IMR-90 (cell line): Measurements from ENCODE around the gene PLEKHA4.

Experiments
- CEBPB ChIP-seq: IDR thresholded peaks from 2 replicates; pipeline ENCODE4 v1.6.1; 2012; ENCODE audit warnings: low read depth, low read length, improper control_type of control experiment
- POLR2A ChIP-seq: IDR thresholded peaks from 2 replicates; pipeline ENCODE4 v1.6.1; 2012; ENCODE audit warnings: mild to moderate bottlenecking, low read depth, low read length
- RCOR1 ChIP-seq: IDR thresholded peaks from 2 replicates; pipeline ENCODE4 v1.6.1; 2012; ENCODE audit warnings: mild to moderate bottlenecking, low read length, improper control_type of control experiment; ENCODE audit not compliant: insufficient replicate concordance
- RFX5 ChIP-seq: IDR thresholded peaks from 2 replicates; pipeline ENCODE4 v1.8.0; 2012; ENCODE audit warnings: low read depth, mild to moderate bottlenecking, low read length, moderate library complexity
- SMC3 ChIP-seq: fragments of 150-350 bp; IDR thresholded peaks from 2 replicates; pipeline ENCODE4 v1.6.1; 2016; ENCODE audit warnings: low read depth, mild to moderate bottlenecking, antibody characterized with exemption, low read length, moderate library complexity
- TF ChIP-seq, protein P1 (sequence below): conservative IDR thresholded peaks from 2 replicates; pipeline ENCODE4 v1.5.1; 2012; ENCODE audit warnings: mild to moderate bottlenecking, low read depth, low read length, improper control_type of control experiment

DNA sequence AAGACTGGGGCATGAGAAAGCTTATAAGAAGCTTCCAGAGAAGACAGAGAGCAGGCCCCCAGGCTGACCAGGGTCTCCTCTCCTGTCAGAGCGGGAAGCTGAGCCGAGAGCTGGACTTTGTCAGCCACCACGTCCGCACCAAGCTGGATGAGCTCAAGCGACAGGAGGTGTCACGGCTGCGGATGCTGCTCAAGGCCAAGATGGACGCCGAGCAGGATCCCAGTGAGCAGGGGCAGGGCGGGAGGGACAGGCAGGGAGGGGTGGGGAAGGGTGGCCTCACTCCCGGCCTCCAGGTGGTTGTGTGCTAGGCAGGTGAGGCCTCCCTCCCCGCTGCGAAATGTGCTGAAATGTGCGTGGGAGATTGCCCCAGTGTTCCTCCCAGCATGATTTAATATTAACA lies 37.2 kb upstream of the PLEKHA4 start:
- TF ChIP-seq, protein P1, sequence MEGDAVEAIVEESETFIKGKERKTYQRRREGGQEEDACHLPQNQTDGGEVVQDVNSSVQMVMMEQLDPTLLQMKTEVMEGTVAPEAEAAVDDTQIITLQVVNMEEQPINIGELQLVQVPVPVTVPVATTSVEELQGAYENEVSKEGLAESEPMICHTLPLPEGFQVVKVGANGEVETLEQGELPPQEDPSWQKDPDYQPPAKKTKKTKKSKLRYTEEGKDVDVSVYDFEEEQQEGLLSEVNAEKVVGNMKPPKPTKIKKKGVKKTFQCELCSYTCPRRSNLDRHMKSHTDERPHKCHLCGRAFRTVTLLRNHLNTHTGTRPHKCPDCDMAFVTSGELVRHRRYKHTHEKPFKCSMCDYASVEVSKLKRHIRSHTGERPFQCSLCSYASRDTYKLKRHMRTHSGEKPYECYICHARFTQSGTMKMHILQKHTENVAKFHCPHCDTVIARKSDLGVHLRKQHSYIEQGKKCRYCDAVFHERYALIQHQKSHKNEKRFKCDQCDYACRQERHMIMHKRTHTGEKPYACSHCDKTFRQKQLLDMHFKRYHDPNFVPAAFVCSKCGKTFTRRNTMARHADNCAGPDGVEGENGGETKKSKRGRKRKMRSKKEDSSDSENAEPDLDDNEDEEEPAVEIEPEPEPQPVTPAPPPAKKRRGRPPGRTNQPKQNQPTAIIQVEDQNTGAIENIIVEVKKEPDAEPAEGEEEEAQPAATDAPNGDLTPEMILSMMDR = no peak
- TF ChIP-seq POLR2A = no peak
- no peak for TF ChIP-seq RFX5
- TF ChIP-seq CEBPB = no peak
- no peak for TF ChIP-seq RCOR1
- TF ChIP-seq SMC3 = no peak
